HG03103 (cell line): ENCODE measurements around the gene ORC4.
A peak's percentile ranks its signal among the peaks of the same experiment; 100 is the strongest.

Source experiments
- ATAC-seq: cut with Tn5 transposase; IDR thresholded peaks from one replicate; pipeline ENCODE4 v1.9.1; 2021; ENCODE audit warnings: low read depth; ENCODE audit not compliant: unreplicated experiment

ORC4 gene

GRCh38 chr2:148020111-148021058 is at the start of gene ORC4:
Gene ORC4 (minus strand): TSS chr2:148020737. CDS start chr2:147975958, 44,779 bp downstream.
- ATAC-seq, result peak; percentile 76

- no peak for ATAC-seq
Observed at GRCh38 chr2:148067801-148068200, 47.3 kb upstream of the ORC4 start.

GRCh38 chr2:148065936-148066335 is 45.4 kb upstream of the ORC4 start:
- no peak for ATAC-seq

- ATAC-seq, result no peak
Observed at GRCh38 chr2:148063633-148064032, 43.1 kb upstream of the ORC4 start.

GRCh38 chr2:148058641-148059040 is 38.1 kb upstream of the ORC4 start:
- no peak for ATAC-seq

GRCh38 chr2:148052687-148053086 is 32.1 kb upstream of the ORC4 start:
- no peak for ATAC-seq

- ATAC-seq, result no peak
Observed at GRCh38 chr2:148049284-148049683, 28.7 kb upstream of the ORC4 start.

GRCh38 chr2:148048475-148049221 is 28.1 kb upstream of the ORC4 start:
- ATAC-seq, result peak; percentile 43

- no peak for ATAC-seq
Observed at GRCh38 chr2:148046802-148047201, 26.3 kb upstream of the ORC4 start.

GRCh38 chr2:148044322-148044721 is 23.8 kb upstream of the ORC4 start:
- no peak for ATAC-seq

GRCh38 chr2:148042219-148042618 is 21.7 kb upstream of the ORC4 start:
- ATAC-seq, result peak; percentile 89

- ATAC-seq, result no peak
Observed at GRCh38 chr2:148039783-148040182, 19.2 kb upstream of the ORC4 start.

- no peak for ATAC-seq
Observed at GRCh38 chr2:148032215-148032614, 11.7 kb upstream of the ORC4 start.

GRCh38 chr2:148031152-148031551 is 10.6 kb upstream of the ORC4 start:
- ATAC-seq, result no peak

GRCh38 chr2:148028781-148029180 is 8.2 kb upstream of the ORC4 start:
- ATAC-seq, result no peak

- no peak for ATAC-seq
Observed at GRCh38 chr2:148027822-148028221, 7.3 kb upstream of the ORC4 start.

- no peak for ATAC-seq
Observed at GRCh38 chr2:148026573-148026972, 6.0 kb upstream of the ORC4 start.

- peak; percentile 30 for ATAC-seq
Observed at GRCh38 chr2:148023861-148024260, 3.3 kb upstream of the ORC4 start.

- ATAC-seq, result no peak
Observed at GRCh38 chr2:148022882-148023281, 2.3 kb upstream of the ORC4 start.

GRCh38 chr2:148022351-148022750 is 1.8 kb upstream of the ORC4 start:
- no peak for ATAC-seq

GRCh38 chr2:148021886-148022285 is 1.3 kb upstream of the ORC4 start:
- no peak for ATAC-seq
